GM12801 (cell line): ENCODE results near the gene MCF2L.

Source experiments
- CTCF ChIP-seq: IDR thresholded peaks from one replicate; pipeline ENCODE4 v1.5.1; 2011; ENCODE audit warnings: control low read depth; ENCODE audit not compliant: insufficient read length; ENCODE audit errors: extremely low read depth

Gene MCF2L

GRCh38 chr13:112969692-112970338 lies 801 bp downstream of the MCF2L start:
- TF ChIP-seq CTCF: no peak

- TF ChIP-seq CTCF: no peak
These were observed 1.7 kb downstream of the MCF2L start for GRCh38 chr13:112970552-112971287.

- no peak for TF ChIP-seq CTCF
These were observed 2.3 kb downstream of the MCF2L start for GRCh38 chr13:112971288-112971643.

- no peak for TF ChIP-seq CTCF
These were observed 3.2 kb downstream of the MCF2L start for GRCh38 chr13:112972258-112972657.

- TF ChIP-seq CTCF: no peak
These were observed 4.0 kb downstream of the MCF2L start for GRCh38 chr13:112972867-112973576.

GRCh38 chr13:112973577-112973951 lies 4.5 kb downstream of the MCF2L start:
- no peak for TF ChIP-seq CTCF

- no peak for TF ChIP-seq CTCF
These were observed 5.1 kb downstream of the MCF2L start for GRCh38 chr13:112974125-112974524.
